Suprapubic skin (tissue), 4 donors: Measurements from ENCODE around the gene PHETA1.

Experiments used
- CTCF ChIP-seq, 2 donors: fragments of 200-600 bp in 1 of 2; fragments of 450-650 bp in 1 of 2; sonication (generic) in 1 of 2; IDR thresholded peaks; one replicate each; pipeline ENCODE4 v1.5.1; 2016 to 2019; ENCODE audit warnings: antibody characterized with exemption in 2 of 2, mild to moderate bottlenecking in 1 of 2, moderate library complexity in 1 of 2
- POLR2A ChIP-seq, 2 donors: fragments of 450-650 bp; IDR thresholded peaks; one replicate each; pipeline ENCODE4 v1.6.1; 2017; ENCODE audit warnings: antibody characterized with exemption in 2 of 2, mild to moderate bottlenecking in 2 of 2, moderate library complexity in 2 of 2
- POLR2AphosphoS5 ChIP-seq, 3 donors: sonication (generic); formaldehyde crosslinking; IDR thresholded peaks; one replicate each; pipeline ENCODE4 v1.6.1; 2017; ENCODE audit warnings: antibody characterized with exemption in 3 of 3

DNA sequence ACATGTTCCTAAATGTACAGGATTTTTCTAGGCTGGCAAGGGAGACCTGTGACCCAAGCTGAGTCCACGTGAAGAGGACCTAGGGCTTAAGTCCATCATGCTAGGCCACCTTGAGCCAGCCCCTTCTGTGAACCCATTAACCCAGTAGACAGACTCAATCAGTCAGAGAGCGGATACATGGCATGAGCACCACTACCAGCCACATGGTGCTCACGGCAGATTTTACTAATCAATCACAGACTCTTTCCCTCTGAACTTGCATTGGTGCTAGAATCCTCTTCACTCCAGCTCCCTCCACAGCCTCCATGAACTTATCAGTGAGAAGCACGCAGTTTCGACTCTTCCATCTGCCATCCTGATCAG lies 9.0 kb downstream of the PHETA1 start:
- TF ChIP-seq CTCF (IDR thresholded peaks at IDR 0.05) (no peak), POLR2A (IDR thresholded peaks at IDR 0.05) (no peak), POLR2AphosphoS5 (IDR thresholded peaks at IDR 0.05) (no peak)
